K562 (cell line): ENCODE measurements around the gene SIRT5. TPM values are rescaled to one million over a fixed set of nuclear protein-coding genes. Genes with fewer than 3 reads are reported as not detected.

ENCODE experiments used
- CBFB ChIP-seq: sonication (generic); formaldehyde crosslinking; IDR thresholded peaks from 2 replicates; pipeline ENCODE4 v1.4.0; 2020; ENCODE audit warnings: mild to moderate bottlenecking, missing genetic modification reagents
- COPS2 ChIP-seq: fragments of 450-650 bp; conservative IDR thresholded peaks from 2 replicates; pipeline ENCODE4 v1.6.1; 2016; ENCODE audit warnings: mild to moderate bottlenecking, moderate library complexity
- DIDO1 ChIP-seq: fragments of 450-650 bp; IDR thresholded peaks from 2 replicates; pipeline ENCODE4 v1.6.1; 2016; ENCODE audit warnings: low read depth, missing biosample characterization, missing genetic modification characterization
- JUND ChIP-seq, 2 experiments: IDR thresholded peaks; 2 replicates in 1 of 2; 3 replicates in 1 of 2; pipeline ENCODE4 v1.6.1; 2011; ENCODE audit warnings: borderline replicate concordance in 2 of 2, low read depth in 2 of 2, low read length in 2 of 2, improper control_type of control experiment in 1 of 2, missing biosample characterization in 1 of 2, missing genetic modification characterization in 1 of 2, missing genetic modification reagents in 1 of 2
- MEIS2 ChIP-seq: fragments of 450-650 bp; IDR thresholded peaks from 2 replicates; pipeline ENCODE4 v1.6.1; 2014; ENCODE audit warnings: mild to moderate bottlenecking; ENCODE audit not compliant: partially characterized antibody
- MNT ChIP-seq, 2 experiments: fragments of 450-650 bp; conservative IDR thresholded peaks; 2 replicates each; pipeline ENCODE4 v1.6.1; 2017; ENCODE audit warnings: mild to moderate bottlenecking in 2 of 2, moderate library complexity in 2 of 2
- NEUROD1 ChIP-seq: fragments of 150-350 bp; IDR thresholded peaks from 2 replicates; pipeline ENCODE4 v1.6.1; 2014; ENCODE audit warnings: borderline replicate concordance, low read length, low read depth; ENCODE audit not compliant: partially characterized antibody
- PCBP1 ChIP-seq: fragments of 200-400 bp; formaldehyde crosslinking; IDR thresholded peaks from 2 replicates; pipeline ENCODE4 v1.6.1; 2018; ENCODE audit warnings: mild to moderate bottlenecking, low read depth, low read length; ENCODE audit not compliant: poor library complexity, severe bottlenecking
- SMAD1 ChIP-seq: fragments of 150-350 bp; IDR thresholded peaks from 2 replicates; pipeline ENCODE4 v1.6.1; 2014; ENCODE audit warnings: low read length, low read depth; ENCODE audit not compliant: partially characterized antibody
- SUPT5H ChIP-seq: fragments of 450-650 bp; IDR thresholded peaks from 2 replicates; pipeline ENCODE4 v1.6.1; 2016
- ZNF384 ChIP-seq: IDR thresholded peaks from 2 replicates; pipeline ENCODE4 v1.6.1; 2012; ENCODE audit warnings: low read depth, low read length, improper control_type of control experiment
- ZZZ3 ChIP-seq: fragments of 450-650 bp; IDR thresholded peaks from 2 replicates; pipeline ENCODE4 v1.6.1; 2016; ENCODE audit warnings: antibody characterized with exemption, mild to moderate bottlenecking, moderate library complexity
- polyA plus RNA-seq, 8 experiments: library from polyadenylated mRNA; depleted of rRNA in 4 of 8; stranded (reverse) in 5 of 8; unstranded in 3 of 8; fragments of >200 nt; fragmentation: Nextera tagmentation in 2 of 8; fragmentation: Illumina TruSeq in 1 of 8; extraction: Ambion mirVana in 2 of 8; extraction: Trizol in 1 of 8; gene quantifications; 2 replicates each; pipeline versions ENCODE4 v1.2.1 to v1.2.3, GENCODE V29; 2011 to 2014; ENCODE audit warnings: inconsistent platforms in 1 of 8, missing spikeins in 1 of 8
- total RNA-seq, 7 experiments: library from RNA; depleted of rRNA in 6 of 7; stranded (reverse); fragments of >200 nt in 6 of 7; fragmentation: Illumina TruSeq in 2 of 7; extraction: Trizol in 2 of 7; gene quantifications; 2 replicates each; pipeline versions ENCODE4 v1.2.1 to v1.2.3, GENCODE V29; 2011 to 2021; ENCODE audit warnings: low replicate concordance in 1 of 7
- TF ChIP-seq, protein P1 (sequence below): fragments of 450-650 bp; IDR thresholded peaks from 2 replicates; pipeline ENCODE4 v1.6.1; 2018; ENCODE audit not compliant: partially characterized antibody
- TF ChIP-seq, protein P2 (sequence below): sonication (generic); formaldehyde crosslinking; IDR thresholded peaks from 2 replicates; pipeline ENCODE4 v1.8.0; 2022; ENCODE audit warnings: mild to moderate bottlenecking, missing genetic modification reagents
- TF ChIP-seq, protein P3 (sequence below): fragments of 250-450 bp; sonication (Bioruptor Pico); IDR thresholded peaks from 2 replicates; pipeline ENCODE4 v1.5.0; 2021

Gene SIRT5
- total and polyA plus RNA-seq, 9 of the 15 experiments (the other 6 are each of a cell fraction or from before 2014, with no cell fraction given), result 2.1 to 15.7 (median 11.4) TPM

- peak; percentile 64 for TF ChIP-seq SMAD1
- TF ChIP-seq SUPT5H, result peak; percentile 98
- TF ChIP-seq, protein P1, sequence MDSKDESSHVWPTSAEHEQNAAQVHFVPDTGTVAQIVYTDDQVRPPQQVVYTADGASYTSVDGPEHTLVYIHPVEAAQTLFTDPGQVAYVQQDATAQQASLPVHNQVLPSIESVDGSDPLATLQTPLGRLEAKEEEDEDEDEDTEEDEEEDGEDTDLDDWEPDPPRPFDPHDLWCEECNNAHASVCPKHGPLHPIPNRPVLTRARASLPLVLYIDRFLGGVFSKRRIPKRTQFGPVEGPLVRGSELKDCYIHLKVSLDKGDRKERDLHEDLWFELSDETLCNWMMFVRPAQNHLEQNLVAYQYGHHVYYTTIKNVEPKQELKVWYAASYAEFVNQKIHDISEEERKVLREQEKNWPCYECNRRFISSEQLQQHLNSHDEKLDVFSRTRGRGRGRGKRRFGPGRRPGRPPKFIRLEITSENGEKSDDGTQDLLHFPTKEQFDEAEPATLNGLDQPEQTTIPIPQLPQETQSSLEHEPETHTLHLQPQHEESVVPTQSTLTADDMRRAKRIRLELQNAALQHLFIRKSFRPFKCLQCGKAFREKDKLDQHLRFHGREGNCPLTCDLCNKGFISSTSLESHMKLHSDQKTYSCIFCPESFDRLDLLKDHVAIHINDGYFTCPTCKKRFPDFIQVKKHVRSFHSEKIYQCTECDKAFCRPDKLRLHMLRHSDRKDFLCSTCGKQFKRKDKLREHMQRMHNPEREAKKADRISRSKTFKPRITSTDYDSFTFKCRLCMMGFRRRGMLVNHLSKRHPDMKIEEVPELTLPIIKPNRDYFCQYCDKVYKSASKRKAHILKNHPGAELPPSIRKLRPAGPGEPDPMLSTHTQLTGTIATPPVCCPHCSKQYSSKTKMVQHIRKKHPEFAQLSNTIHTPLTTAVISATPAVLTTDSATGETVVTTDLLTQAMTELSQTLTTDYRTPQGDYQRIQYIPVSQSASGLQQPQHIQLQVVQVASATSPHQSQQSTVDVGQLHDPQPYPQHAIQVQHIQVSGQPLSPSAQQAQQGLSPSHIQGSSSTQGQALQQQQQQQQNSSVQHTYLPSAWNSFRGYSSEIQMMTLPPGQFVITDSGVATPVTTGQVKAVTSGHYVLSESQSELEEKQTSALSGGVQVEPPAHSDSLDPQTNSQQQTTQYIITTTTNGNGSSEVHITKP, result peak; percentile 65
- peak; percentile 91 for TF ChIP-seq PCBP1
- TF ChIP-seq, protein P2, sequence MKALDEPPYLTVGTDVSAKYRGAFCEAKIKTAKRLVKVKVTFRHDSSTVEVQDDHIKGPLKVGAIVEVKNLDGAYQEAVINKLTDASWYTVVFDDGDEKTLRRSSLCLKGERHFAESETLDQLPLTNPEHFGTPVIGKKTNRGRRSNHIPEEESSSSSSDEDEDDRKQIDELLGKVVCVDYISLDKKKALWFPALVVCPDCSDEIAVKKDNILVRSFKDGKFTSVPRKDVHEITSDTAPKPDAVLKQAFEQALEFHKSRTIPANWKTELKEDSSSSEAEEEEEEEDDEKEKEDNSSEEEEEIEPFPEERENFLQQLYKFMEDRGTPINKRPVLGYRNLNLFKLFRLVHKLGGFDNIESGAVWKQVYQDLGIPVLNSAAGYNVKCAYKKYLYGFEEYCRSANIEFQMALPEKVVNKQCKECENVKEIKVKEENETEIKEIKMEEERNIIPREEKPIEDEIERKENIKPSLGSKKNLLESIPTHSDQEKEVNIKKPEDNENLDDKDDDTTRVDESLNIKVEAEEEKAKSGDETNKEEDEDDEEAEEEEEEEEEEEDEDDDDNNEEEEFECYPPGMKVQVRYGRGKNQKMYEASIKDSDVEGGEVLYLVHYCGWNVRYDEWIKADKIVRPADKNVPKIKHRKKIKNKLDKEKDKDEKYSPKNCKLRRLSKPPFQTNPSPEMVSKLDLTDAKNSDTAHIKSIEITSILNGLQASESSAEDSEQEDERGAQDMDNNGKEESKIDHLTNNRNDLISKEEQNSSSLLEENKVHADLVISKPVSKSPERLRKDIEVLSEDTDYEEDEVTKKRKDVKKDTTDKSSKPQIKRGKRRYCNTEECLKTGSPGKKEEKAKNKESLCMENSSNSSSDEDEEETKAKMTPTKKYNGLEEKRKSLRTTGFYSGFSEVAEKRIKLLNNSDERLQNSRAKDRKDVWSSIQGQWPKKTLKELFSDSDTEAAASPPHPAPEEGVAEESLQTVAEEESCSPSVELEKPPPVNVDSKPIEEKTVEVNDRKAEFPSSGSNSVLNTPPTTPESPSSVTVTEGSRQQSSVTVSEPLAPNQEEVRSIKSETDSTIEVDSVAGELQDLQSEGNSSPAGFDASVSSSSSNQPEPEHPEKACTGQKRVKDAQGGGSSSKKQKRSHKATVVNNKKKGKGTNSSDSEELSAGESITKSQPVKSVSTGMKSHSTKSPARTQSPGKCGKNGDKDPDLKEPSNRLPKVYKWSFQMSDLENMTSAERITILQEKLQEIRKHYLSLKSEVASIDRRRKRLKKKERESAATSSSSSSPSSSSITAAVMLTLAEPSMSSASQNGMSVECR (CRISPR knock-in tag), result peak; percentile 100
- TF ChIP-seq CBFB (CRISPR knock-in tag), result peak; percentile 91; the same call in 1 of the 2 replicates
- peak; percentile 75 for TF ChIP-seq JUND (IDR thresholded peaks at IDR 0.05; ENCODE audit: borderline replicate concordance, low read depth, low read length)
- TF ChIP-seq JUND (tag; IDR thresholded peaks at IDR 0.05; ENCODE audit: borderline replicate concordance, low read depth, low read length), result peak; percentile 21; the same call in 1 of the 3 replicates
- TF ChIP-seq NEUROD1, result peak; percentile 89
- peak; percentile 100 for TF ChIP-seq MNT (conservative IDR thresholded peaks at IDR 0.05)
- 0 out of 2 replicates have a peak, but pooled peaks have one; percentile 43 for TF ChIP-seq ZNF384
- TF ChIP-seq, protein P3, sequence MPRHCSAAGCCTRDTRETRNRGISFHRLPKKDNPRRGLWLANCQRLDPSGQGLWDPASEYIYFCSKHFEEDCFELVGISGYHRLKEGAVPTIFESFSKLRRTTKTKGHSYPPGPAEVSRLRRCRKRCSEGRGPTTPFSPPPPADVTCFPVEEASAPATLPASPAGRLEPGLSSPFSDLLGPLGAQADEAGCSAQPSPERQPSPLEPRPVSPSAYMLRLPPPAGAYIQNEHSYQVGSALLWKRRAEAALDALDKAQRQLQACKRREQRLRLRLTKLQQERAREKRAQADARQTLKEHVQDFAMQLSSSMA (CRISPR knock-in tag), result 0 out of 2 replicates have a peak, but pooled peaks have one; percentile 10
- peak; percentile 81 for TF ChIP-seq MEIS2
- TF ChIP-seq COPS2, result no peak
- TF ChIP-seq DIDO1, result peak; percentile 97
- TF ChIP-seq ZZZ3, result peak; percentile 76
Observed at GRCh38 chr6:13614926-13615791, 40.8 kb downstream of the SIRT5 start, which contains the start of gene NOL7 (continued).
